Measurements from ENCODE around the gene TRDMT1.

TRDMT1 gene

DNA sequence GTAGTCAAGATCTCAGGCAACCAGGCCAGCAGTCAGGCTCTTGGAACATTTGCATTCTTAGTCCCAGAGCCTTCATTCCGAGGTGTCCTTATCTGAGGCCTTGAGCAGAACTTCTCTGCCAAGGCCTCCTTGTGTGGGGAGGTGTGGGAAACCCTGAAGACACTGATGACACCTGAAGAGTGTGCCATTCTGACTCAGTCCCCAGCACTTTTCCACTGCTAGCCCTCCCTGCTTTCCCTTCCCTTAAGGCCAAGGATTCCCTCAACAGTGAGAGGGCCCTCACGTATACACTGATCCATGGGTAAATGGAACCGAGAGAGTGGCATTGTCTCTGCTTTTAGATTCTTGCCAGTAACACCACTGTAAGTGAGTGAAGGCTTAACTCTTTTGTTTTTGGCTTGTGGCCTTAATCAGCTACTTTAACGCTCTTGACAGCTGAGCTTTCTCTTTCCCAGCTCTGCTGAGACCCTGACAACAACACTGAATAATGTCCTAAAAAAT, 30.3 kb downstream of the TRDMT1 start:
- DNase-seq, result no peak

DNA sequence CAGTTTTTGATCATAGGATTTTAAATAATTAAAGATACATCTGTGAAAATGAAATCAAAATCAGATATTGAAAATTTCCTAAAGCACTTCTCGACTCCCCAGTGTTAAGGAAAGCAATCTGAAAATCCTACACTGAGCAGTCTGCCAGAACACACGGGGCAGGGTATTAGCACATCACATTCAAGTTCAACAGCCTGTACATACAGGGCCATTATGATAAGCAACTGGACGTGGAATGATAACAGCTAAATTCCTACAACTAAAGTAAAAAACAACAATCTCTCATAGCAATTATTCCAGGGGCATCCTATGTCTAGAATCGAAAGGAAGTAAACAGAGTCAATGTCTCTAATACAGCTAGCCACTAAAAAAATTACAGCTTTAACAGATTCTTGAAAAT, 31.7 kb downstream of the TRDMT1 start:
- DNase-seq, result no peak

DNA sequence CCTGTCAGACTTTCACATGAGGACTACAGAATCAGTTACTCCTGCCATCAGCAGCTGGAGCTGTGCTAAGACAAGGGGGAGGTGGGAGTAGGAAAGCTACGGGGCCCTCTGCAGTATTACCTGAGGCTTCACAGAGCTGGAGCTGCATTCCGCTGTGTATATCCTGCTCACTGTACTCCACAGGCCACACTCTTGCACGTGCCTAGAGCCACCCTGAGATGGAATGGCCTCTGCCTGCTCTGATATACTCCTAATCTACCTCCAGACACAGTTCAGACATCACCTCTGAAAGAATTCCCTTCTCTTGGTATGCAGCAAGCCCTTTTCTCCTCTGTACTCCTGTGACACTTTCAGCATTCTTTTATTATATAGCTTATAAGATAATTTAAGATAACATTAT, 34.8 kb downstream of the TRDMT1 start:
- DNase-seq, result no peak

DNA sequence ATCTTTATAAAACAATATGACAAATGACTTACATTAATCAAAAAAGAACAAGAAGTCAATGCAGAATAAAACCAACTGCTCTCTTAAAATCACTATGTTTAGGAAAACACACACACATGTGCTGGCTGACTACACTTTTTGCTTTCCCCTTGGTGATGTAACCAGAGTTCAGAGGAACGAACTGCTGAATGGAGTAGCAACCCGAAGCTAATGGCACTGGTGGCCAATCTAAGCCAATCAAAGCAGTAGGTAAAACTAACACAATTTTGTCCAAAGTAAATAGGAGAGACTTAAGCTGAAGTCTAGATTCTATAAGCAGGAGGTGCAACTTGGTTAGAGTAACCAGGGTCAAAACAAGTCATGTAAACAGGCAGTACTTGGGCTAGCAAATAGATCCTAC, 38.6 kb downstream of the TRDMT1 start:
- DNase-seq, result no peak

DNA sequence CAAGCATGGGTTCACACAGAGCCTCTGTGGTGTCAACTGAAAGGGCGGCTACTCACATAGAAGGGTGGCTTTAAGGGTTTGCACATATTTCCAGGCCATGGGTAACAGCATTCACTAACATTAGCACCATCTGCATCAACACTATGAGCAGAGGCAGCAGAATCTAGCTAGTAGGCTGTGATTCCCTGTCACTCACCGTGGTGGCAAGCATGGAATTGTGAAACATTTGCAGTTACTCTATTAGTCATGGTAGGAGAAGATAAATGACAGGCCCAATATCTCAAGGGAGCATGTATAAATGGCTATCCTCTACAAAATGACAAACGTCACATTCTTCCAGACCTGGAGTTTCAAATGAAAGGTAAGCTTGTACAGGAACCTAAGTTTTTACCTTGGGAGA, 39.7 kb downstream of the TRDMT1 start:
- no peak for DNase-seq

DNA sequence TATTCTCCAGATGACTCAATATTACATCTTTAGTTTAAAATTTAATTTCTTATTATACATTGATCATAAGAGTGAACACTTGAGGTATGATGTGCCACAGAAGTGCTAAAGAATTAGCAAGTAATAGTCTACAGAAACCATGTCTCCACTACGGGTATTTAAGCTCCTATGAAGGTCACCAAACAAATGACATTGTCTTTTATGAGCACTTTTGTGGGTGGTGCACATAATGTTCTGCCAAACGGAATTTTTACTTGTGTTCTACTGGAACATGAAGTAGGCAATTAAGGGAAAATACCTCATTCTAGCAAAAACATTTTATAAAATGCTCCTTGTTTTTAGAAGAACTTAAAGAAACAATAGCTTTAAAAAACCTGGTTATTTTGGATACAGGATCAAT, 44.4 kb downstream of the TRDMT1 start:
- no peak for DNase-seq

DNA sequence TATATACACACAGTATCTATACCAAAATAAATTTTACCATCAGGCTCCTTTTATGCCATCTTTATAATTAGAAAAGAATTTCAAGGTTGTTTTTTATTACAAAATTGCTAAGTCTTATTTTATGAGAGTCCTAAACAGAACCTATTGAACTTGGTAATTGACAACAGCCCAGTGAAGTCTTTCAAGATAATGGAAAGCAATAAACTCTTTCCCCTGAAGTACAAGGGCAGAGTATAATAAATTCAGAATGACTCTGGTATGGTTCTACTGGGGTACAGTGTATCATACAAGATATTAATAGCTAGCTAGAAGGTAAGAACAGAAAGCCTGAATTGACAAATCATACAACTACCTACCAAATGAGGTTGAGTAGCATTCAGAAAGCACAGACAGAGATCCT, 45.6 kb downstream of the TRDMT1 start:
- no peak for DNase-seq

DNA sequence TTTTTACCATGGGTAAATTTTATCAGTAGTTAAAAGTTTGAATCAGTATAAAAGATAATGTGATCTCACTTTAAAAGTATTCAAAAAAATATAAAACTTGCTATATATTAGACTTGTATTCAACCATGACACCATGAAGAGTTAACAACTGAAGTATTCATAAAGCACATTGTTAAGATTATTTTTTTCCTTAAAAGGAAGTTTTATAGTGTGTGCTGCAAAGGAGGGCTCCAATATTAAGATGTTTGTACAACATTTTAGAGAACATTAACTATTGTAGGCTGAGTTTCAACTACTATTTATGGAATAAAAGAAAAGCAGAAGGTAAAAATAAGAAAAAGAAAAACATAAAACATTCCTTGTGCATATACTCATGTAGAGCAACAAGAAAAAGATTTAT, 47.4 kb downstream of the TRDMT1 start:
- DNase-seq, result no peak

DNA sequence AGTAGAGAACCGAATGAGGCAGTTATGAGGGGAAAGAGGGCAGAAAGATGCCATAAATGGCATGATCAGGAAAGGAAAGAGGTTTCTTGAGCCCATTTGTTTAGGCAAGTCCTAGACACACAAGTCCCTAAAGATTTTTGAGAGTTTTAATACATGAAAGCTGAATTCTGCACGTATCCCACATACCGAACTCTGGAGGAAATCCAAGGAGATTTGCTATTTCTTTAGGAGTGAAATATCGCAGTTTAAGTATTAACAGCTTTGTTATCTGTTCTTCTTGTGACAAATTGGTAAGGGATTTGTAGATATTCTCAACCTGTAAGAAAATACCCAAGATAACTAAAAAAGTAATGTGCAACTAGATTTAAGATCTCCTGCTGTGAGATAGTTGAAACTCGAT, 48.2 kb downstream of the TRDMT1 start:
- no peak for DNase-seq

DNA sequence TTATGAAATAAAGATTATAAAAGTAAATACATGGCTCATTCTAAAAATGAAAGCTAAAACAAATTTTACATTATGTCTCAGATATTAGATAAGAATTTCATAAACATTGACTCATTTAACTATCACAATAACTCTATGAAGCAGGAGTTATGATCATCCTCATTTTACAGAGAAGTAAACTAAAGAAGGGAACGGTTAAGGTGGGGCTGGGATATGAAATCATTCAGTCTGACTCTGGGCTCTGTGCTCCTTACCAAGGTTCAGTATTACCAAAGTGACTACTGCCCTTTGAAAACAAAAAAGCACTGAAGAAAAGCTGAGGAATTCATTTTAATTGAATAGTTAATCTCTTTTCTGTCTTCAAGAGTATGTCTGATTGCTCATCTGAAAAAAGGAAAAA, 49.8 kb downstream of the TRDMT1 start:
- DNase-seq, result no peak

DNA sequence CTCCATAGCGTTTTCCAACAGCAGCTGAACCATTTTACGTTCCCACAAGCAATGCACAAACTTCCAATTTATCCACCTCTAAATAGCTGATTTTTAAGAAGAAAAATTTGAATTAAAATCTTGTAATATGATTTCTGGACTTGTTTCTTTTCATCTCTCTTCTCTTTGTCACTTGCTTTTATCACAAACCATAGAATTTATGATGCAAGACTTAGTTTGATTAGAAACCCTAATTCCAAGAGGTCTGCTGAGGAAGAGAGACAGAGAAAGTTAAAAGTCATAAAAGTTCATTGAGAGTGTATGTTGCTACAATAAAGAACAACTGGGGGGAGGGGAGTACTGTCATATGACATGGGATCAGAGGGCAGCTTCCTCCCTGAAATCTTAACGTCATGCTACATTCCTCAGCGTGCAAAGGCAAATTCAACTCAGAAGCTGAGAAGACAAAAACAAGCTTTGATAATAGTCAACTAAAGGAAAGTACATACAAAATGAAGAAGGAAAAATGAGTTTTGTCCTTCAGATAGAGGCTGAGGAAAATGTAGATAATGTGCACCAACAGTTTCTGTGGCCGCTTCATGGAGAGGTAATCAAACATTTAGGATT, 53.5 kb downstream of the TRDMT1 start:
- no peak for DNase-seq

DNA sequence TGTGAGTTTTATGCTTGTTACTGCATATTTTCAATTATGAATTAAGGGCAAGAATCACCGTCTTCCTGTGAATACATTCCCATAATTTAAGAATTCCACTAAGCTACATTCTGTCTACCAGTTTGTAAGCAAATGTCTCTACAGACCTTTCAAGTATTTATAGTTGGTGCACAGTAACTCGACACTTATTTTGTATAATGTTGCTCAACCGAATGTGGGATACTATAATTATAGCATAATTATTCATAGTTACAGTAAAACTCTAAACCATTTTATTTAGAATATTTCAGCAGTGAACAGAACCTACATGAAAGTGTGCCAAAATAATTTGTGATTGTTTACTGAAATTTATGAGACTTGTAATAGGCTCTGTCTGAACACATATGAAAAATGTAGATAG, 54.6 kb downstream of the TRDMT1 start:
- no peak for DNase-seq

DNA sequence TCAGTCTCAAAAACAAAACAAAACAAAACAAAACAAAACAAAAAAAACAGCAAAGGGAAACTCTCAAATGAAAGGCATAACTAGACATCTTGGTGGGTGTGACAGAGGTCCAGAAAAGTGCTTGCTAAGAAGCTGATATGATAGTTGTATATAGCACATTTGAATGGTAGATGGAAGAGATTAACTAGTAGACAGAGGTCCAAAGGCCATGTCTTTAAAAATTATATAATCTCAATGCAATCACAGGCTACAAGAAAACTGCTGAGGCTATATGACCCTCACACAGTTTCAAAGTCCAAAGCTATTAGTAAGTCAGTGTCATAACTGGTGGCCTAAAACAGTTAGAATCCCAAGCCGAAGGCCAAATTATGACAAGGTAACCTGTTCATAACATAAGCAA, 56.2 kb downstream of the TRDMT1 start:
- no peak for DNase-seq

DNA sequence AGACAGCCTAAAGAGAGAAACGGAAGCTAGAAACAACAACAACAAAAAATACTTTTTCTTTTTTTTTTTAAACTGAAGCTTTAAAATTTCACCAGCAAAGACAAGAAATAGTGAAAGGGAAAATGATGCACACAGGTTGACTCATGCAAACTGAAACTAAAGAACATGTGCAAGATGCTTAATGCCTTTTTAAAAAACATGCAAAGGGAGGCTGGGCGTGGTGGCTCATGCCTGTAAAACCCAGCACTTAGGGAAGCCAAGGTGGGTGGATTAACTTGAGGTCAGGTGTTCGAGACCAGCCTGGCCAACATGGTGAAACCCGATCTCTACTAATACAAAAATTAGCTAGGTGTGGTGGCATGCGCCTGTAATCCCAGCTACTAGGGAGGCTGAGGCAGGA, 56.7 kb downstream of the TRDMT1 start:
- no peak for DNase-seq

DNA sequence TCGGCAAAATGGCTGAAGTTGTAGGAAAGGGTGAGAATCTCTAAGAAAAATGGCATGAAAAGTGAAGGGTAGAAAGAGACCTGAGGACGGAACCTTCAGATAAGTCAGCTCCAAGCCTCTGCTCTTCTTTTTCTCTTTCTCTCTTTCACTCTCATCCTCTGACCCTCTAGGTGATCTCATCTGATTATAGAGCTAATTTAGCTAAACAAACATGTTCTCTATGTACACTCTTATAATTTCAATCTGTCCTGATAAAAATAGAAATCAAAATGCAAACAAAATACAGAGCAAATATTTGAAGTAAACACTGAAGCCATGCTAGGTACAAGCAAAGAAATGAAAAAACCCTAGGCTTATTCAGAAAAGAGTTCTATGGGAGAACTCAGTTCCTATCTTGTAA, 57.4 kb downstream of the TRDMT1 start:
- DNase-seq, result no peak

DNA sequence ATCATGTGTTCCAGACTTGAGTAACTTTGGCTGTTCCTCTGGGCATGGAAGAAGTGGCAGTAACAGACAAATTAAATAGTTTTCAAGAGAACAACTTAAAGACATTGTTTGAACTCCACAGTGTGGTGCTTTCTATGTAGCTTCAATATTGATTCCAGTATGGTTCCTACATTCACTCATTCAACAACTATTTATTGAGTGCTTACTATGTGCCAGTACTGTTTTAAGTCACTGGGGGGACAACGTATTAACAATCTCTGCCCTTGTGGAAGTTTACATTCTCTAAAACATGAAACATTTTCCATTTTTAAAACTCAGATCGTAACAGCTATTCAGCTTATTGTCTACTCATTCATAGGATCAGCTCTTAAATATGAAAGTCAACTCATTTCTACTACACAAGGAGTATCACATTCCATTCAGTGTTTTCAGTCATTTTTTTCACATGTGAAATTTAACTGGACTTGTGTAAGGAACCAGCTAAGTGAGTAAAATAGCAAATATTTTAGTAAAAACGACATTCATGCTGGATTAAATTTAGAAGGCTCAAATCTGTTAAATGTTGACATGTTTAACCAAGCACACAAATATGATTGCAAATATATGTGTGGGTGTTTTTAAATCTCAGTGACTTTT, 58.3 kb downstream of the TRDMT1 start:
- DNase-seq, result no peak

DNA sequence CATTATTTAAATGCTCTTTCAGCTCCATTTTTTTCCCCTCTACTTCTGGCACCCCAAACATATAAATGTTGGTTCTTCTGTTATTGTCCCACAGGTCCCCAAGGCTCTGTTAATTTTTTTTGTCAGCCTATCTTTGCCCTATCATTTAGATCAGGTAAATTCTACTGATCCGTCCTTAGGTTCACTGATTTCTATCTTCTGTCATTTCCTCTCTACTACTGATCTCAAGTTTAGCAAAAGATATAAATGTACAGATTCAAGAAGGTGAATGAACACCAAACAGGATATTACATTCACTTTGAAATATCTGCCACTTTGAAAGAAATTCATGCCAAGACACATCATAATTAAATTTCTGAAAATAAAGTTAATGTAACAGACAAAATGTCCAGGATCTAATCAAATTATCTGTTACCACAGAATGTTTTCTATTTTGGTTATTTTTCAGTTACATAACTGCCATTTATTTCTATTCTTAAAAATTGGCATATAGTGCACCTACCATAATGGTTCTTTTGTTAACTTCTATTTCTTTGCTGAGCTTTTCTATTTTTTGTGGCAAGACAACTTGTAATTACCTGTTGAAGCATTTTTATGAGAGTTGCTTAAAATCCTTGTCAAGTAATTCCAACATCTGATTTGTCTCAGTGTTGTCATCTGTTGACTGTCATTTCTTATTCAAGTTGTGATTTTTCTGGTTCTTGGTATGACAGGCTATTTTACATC, 59.8 kb downstream of the TRDMT1 start:
- DNase-seq, result no peak

DNA sequence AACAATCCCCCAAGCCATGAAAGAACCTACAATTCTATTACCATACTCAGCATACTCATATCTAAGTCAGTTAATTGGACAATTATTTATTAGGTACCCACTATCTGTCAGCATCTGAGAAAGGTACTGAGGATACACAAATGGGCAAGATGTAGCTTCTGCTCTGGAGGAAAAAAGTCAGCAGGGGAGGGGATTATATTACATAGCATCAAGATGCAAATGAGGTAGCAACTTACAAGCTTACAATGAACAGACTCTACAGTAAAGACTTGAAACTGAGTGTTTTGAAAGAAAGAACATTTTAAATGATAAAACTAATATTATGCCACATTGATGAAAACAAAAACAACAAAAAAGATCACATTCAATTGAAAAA, 61.1 kb downstream of the TRDMT1 start:
- DNase-seq, result no peak

DNA sequence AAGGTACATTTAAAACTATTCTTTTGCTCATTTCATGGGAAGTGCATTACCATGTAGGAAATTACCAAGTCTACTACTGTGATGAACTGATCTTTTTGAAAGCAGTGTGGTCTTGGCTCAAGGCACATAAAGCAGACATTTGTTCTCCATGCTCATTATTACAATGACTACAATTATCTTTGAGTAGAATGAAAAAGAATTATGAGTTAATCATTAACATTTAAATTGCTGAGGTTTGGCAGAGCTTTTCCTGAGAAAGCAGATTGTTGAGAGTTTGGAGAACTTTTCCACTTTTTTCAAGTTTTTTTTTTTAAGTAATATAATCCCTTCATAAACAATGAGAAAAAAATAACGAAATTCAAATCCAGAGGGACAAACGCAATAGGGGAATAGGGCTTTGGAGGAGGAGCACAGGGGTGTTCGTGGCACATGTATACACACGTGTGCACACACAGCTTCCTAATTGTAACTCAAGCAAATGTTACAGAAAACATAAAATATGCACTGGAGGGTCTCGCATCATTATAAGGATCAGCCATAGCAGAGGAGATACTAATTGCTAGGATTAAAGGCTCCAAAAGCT, 62.9 kb downstream of the TRDMT1 start:
- no peak for DNase-seq

DNA sequence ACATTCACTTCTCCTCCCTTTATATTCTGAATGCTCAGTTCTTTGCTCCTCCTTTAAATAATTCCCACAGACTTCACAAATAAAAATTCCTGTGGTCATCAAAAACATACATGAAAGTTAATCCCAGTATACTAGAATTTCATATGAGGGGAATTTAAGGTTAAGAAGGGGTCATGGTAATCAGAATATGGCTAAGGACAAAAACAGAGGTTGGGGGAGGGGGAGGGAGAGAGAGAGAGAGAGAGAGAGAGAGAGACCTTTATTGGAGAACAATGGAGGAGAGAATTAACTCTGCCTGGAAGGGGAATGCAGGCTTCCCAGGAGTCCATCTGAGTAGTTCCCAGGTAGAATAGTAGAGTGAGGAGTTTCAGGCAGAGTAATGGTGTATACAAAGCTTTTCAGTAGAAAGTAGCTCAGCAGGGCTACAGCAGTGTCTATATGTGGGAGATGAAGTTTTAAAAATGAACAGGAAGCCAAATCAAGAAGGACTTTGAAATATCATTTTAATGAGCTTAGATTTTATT, 66.7 kb downstream of the TRDMT1 start:
- no peak for DNase-seq

DNA sequence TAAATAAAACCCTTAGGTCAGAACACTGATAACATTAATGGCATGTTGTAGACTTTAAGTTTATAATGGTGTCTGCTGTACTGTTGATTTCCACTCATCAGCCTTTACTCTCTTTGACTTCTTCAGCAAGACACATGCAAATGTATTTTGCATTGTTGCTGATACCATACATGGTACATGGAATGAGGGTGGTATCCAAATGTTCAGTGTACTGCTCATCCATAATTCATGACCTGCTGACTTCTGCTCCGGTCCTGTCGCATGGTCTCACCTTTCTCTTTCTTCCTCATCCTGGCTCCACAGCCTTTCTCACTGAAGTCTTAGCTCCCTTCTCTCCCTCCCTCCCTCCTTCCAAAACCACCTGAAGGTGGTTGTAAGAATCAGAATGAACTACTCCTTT, 67.2 kb downstream of the TRDMT1 start:
- no peak for DNase-seq

DNA sequence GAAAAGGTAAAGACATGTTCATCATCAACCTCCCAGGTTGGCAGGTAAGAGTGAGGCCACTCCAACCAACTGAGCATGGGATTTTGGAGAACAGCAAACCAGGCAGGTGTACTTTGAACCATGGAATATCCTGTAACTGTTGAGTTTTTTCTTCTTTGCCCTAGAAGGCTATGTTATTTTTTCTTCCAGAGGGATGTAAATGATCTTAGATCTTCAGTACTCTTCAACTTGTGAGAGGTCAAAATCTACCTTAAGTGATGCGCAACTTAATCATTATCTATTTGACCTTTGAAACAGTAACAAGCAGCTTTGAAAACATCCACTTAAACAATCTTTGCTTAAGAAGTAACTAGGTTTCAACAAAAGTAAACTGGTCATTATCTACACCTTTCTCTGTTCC, 71.7 kb downstream of the TRDMT1 start, which contains the start of gene CUBN:
CUBN (minus strand) TSS at position 71 of the 400 bp plus-strand sequence; CDS start at position 25, 46 bp downstream.
- no peak for DNase-seq

DNA sequence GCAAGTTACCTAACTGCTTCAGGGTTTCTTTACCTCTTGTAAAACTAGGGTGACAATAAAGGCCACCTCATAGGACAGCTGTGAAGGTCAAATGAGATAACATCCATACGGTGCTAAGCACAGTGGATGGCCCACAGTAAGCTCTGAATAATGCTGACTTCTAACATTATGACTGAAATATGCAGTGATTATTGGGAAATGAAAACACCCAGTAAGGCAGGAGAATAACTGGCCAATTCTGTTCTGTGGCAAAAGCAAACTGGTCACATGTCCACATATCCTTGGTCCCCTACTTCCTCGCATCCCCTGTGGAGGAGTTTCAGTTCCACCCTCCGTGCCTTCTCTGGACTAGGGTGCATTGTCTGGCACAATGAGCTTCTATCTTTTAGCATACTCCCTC, 73.2 kb downstream of the TRDMT1 start:
- DNase-seq, result no peak

DNA sequence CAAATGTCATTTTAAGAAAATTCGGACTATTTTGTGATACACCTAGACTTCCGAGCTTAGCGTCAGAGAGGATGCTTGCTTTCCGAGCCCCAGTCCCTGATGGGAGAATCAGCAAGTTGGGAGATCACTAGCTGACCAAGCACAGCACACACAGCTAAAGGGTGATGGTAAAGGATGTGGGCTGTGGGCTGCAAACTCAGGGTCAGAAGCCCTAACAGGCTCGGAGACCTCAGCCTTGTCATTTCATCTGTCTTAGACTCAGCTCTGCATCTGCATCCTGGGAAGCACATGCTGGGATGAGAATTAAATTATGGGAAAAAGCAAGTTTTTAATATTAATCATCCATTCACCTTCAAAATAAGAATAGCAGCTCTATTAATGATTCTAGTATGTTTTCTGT, 75.1 kb downstream of the TRDMT1 start:
- no peak for DNase-seq

Measured in NCI-H187 treated with DMSO at 0.1 percent for 48 hours (cell line).